ENCODE results near the gene DTNB. TPM values are rescaled to one million over a fixed set of nuclear protein-coding genes. Genes with fewer than 3 reads are reported as not detected.
A peak's percentile ranks its signal among the peaks of the same experiment; 100 is the strongest.

DTNB gene
- total and polyA plus RNA-seq, 10 of the 15 experiments (the other 5 are each of a cell fraction or from before 2014, with no cell fraction given), result 4.5 to 30.6 (median 11.9) TPM

DNA sequence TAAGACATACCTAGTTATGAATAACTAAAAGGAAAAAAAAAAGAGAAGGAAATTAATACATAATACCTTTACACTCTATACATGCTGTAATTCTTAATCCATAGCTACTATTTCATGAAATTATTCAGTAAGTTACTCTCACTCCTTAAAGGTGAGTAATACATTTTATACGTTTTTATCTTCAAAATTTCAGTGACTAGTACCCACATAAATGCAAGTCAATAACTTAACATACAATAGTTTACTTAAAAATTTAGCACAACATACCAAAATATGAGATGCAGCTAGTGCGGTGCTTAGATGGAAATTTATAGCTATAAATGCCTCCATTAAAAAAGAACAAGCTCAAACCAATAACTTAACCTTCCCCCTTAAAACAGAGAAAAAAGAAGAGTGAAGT is 36.0 kb upstream of the DTNB start:
- no peaks in the 10 kb centered on the region for H4K20me1 ChIP-seq (ENCODE audit: control insufficient read depth, insufficient read depth)
- H3K36me3 ChIP-seq (ENCODE audit: control insufficient read depth in 2 of 2, insufficient read depth in 2 of 2, low read length in 1 of 2), result no peaks in the 10 kb centered on the region
- intact Hi-C loops (cut with micrococcal nuclease; ENCODE audit: unreplicated experiment) (no loop called here), in situ Hi-C loops (cut with MboI) (no loop called here)
- H2AFZ ChIP-seq (ENCODE audit: control insufficient read depth, low read depth, low read length), result no peak overlapping the region
- no peak overlapping the region for H3K4me2 ChIP-seq (ENCODE audit: control insufficient read depth, insufficient read depth)
- H3K9me3 ChIP-seq (replicated peaks; ENCODE audit: control insufficient read depth, insufficient read depth, low read length), result no peaks in the 10 kb centered on the region
- peaks cover 6% of the 10 kb centered on the region for H3K4me1 ChIP-seq (ENCODE audit: control insufficient read depth, insufficient read depth, low read length)
- BruUV-seq (replicated peaks), result no TSS peak
- TF ChIP-seq SMAD1 (IDR thresholded peaks at IDR 0.05; ENCODE audit: low read depth, partially characterized antibody) (no peak), STAT1 (conservative IDR thresholded peaks at IDR 0.05) (no peak)
- FAIRE-seq (no peak), ATAC-seq (no peak), DNase-seq (ENCODE audit: low read depth, low spot score) (no peak)
- H3K4me3 ChIP-seq, result no peak overlapping the region
- POLR2A ChIA-PET, result interaction anchor here (0.6 kb wide), 1 partner anchor 537 kb away, joined by 3 read pairs; no protein-coding TSS in a partner anchor
- SMC1A ChIA-PET (ENCODE audit: uncharacterized antibody, unreplicated experiment), result interaction anchor here (0.6 to 3.8 kb wide), 2 partner anchors 8 to 102 kb away, joined by 3 to 18 read pairs; no protein-coding TSS in a partner anchor
- WGBS (ENCODE audit: insufficient coverage, insufficient replicate concordance, low lambda C conversion rate, missing lambda C conversion rate), result 71% methylated on average over 2 of the region's 2 CpGs
- H3K27me3 ChIP-seq (replicated peaks in 1 of 2; ENCODE audit: control insufficient read depth in 2 of 2, insufficient read depth in 2 of 2, low read length in 1 of 2), result no peaks in the 10 kb centered on the region
- RAD21 ChIA-PET (ENCODE audit: unreplicated experiment), result interaction anchor here (1.2 kb wide), 1 partner anchor 10 kb away, joined by 5 read pairs; no protein-coding TSS in a partner anchor
- no peak overlapping the region for H3K9ac ChIP-seq (ENCODE audit: control insufficient read depth, insufficient read depth, low read length)
- H3K79me2 ChIP-seq (ENCODE audit: control insufficient read depth, insufficient read depth, low read length), result no peaks in the 10 kb centered on the region
- H3K27ac ChIP-seq (ENCODE audit: control insufficient read depth, insufficient read depth), result no peak overlapping the region
- CTCF ChIA-PET, result interaction anchor here (0.6 to 4.3 kb wide), 3 partner anchors 9 to 185 kb away, joined by 3 to 31 read pairs (median 17); no protein-coding TSS in a partner anchor

DNA sequence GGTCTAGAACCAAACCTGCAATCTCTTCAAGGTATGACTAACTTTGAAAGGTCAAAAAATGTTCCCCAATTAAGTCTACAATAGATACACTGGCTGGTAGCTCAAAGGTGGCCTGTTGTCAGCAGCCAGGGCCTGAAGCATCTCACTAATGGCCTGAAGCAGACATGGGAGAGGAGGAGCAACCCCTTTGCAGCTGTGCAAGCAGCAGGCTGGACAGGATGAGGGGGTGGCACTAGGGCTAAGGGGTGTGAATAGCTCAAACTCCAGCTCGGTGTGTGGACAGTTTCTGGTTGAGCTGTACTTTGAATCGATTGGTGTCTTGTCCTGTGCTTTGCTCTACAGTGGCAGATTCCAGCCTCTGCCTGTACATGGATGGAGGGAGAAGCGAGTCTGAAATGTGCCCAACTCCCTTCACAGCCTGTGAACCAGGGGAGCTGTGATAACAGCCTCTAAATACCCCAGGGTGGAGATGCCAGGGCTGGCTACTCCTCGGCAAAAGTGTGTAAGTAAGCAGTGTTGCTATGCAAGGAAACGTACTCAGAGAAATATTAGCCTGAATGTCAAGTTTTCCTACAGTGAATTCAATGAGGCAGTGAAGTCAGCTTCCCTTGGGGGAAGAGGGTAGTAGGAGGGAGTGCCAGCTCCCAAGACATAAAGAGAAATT is 34.7 kb upstream of the DTNB start:
- in situ Hi-C loops (cut with MboI) (no loop called here), intact Hi-C loops (cut with micrococcal nuclease; ENCODE audit: unreplicated experiment) (no loop called here)
- Histone ChIP-seq H3K4me2 (ENCODE audit: control insufficient read depth, insufficient read depth) (no peak overlapping the region), H3K9ac (ENCODE audit: control insufficient read depth, insufficient read depth, low read length) (no peak overlapping the region), H4K20me1 (ENCODE audit: control insufficient read depth, insufficient read depth) (no peaks in the 10 kb centered on the region), H3K79me2 (ENCODE audit: control insufficient read depth, insufficient read depth, low read length) (no peaks in the 10 kb centered on the region), H3K27ac (ENCODE audit: control insufficient read depth, insufficient read depth) (no peak overlapping the region), H3K36me3 (ENCODE audit: control insufficient read depth in 2 of 2, insufficient read depth in 2 of 2, low read length in 1 of 2) (no peaks in the 10 kb centered on the region), H2AFZ (ENCODE audit: control insufficient read depth, low read depth, low read length) (no peak overlapping the region; the same call in 1 of the 2 replicates), H3K9me3 (replicated peaks; ENCODE audit: control insufficient read depth, insufficient read depth, low read length) (no peaks in the 10 kb centered on the region), H3K27me3 (replicated peaks in 1 of 2; ENCODE audit: control insufficient read depth in 2 of 2, insufficient read depth in 2 of 2, low read length in 1 of 2) (no peaks in the 10 kb centered on the region), H3K4me3 (no peak overlapping the region), H3K4me1 (ENCODE audit: control insufficient read depth, insufficient read depth, low read length) (peaks cover 6% of the 10 kb centered on the region)
- ChIA-PET SMC1A (ENCODE audit: uncharacterized antibody, unreplicated experiment) (interaction anchor here (0.6 to 1.3 kb wide), 3 partner anchors 10 to 241 kb away, joined by 3 to 4 read pairs (median 3); no protein-coding TSS in a partner anchor), CTCF (interaction anchor here (0.8 to 4.3 kb wide), 2 partner anchors 8 to 100 kb away, joined by 3 to 17 read pairs; no protein-coding TSS in a partner anchor), RAD21 (ENCODE audit: unreplicated experiment) (no interaction called here), POLR2A (interaction anchor here (0.5 kb wide), 1 partner anchor 450 kb away, joined by 6 read pairs; no protein-coding TSS in a partner anchor)
- FAIRE-seq, result no peak
- peak; percentile 67 for ATAC-seq
- BruUV-seq (replicated peaks), result no TSS peak
- WGBS (ENCODE audit: insufficient coverage, insufficient replicate concordance, low lambda C conversion rate, missing lambda C conversion rate), result 57% methylated on average over 5 of the region's 5 CpGs
- no peak for DNase-seq (ENCODE audit: low read depth, low spot score)
- TF ChIP-seq, protein P1, sequence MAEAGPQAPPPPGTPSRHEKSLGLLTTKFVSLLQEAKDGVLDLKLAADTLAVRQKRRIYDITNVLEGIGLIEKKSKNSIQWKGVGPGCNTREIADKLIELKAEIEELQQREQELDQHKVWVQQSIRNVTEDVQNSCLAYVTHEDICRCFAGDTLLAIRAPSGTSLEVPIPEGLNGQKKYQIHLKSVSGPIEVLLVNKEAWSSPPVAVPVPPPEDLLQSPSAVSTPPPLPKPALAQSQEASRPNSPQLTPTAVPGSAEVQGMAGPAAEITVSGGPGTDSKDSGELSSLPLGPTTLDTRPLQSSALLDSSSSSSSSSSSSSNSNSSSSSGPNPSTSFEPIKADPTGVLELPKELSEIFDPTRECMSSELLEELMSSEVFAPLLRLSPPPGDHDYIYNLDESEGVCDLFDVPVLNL (IDR thresholded peaks at IDR 0.05; ENCODE audit: low read depth, low read length), result no peak
- TF ChIP-seq, protein P2, sequence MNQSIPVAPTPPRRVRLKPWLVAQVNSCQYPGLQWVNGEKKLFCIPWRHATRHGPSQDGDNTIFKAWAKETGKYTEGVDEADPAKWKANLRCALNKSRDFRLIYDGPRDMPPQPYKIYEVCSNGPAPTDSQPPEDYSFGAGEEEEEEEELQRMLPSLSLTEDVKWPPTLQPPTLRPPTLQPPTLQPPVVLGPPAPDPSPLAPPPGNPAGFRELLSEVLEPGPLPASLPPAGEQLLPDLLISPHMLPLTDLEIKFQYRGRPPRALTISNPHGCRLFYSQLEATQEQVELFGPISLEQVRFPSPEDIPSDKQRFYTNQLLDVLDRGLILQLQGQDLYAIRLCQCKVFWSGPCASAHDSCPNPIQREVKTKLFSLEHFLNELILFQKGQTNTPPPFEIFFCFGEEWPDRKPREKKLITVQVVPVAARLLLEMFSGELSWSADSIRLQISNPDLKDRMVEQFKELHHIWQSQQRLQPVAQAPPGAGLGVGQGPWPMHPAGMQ (IDR thresholded peaks at IDR 0.05; ENCODE audit: borderline replicate concordance), result no peak
- TF ChIP-seq POLR2AphosphoS2 (IDR thresholded peaks at IDR 0.05; ENCODE audit: low read depth, low read length) (no peak), ZNF207 (IDR thresholded peaks at IDR 0.05; ENCODE audit: borderline replicate concordance) (no peak), SUPT20H (IDR thresholded peaks at IDR 0.05; ENCODE audit: borderline replicate concordance, control insufficient read depth, low read depth, low read length) (no peak)
- TF ChIP-seq, protein P3, sequence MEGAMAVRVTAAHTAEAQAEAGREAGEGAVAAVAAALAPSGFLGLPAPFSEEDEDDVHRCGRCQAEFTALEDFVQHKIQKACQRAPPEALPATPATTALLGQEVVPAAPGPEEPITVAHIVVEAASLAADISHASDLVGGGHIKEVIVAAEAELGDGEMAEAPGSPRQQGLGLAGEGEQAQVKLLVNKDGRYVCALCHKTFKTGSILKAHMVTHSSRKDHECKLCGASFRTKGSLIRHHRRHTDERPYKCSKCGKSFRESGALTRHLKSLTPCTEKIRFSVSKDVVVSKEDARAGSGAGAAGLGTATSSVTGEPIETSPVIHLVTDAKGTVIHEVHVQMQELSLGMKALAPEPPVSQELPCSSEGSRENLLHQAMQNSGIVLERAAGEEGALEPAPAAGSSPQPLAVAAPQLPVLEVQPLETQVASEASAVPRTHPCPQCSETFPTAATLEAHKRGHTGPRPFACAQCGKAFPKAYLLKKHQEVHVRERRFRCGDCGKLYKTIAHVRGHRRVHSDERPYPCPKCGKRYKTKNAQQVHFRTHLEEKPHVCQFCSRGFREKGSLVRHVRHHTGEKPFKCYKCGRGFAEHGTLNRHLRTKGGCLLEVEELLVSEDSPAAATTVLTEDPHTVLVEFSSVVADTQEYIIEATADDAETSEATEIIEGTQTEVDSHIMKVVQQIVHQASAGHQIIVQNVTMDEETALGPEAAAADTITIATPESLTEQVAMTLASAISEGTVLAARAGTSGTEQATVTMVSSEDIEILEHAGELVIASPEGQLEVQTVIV (IDR thresholded peaks at IDR 0.05; ENCODE audit: borderline replicate concordance, partially characterized antibody), result no peak
- TF ChIP-seq, protein P4, sequence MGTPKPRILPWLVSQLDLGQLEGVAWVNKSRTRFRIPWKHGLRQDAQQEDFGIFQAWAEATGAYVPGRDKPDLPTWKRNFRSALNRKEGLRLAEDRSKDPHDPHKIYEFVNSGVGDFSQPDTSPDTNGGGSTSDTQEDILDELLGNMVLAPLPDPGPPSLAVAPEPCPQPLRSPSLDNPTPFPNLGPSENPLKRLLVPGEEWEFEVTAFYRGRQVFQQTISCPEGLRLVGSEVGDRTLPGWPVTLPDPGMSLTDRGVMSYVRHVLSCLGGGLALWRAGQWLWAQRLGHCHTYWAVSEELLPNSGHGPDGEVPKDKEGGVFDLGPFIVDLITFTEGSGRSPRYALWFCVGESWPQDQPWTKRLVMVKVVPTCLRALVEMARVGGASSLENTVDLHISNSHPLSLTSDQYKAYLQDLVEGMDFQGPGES (IDR thresholded peaks at IDR 0.05), result no peak

Measured in GM12878 (cell line).